Measurements from ENCODE around the gene MED26. TPM values are rescaled to one million over a fixed set of nuclear protein-coding genes. Genes with fewer than 3 reads are reported as not detected.
A peak's percentile ranks its signal among the peaks of the same experiment; 100 is the strongest.

Gene MED26
- total and polyA plus RNA-seq, 9 of the 15 experiments (the other 6 are each of a cell fraction or from before 2014, with no cell fraction given): 0.71 to 15.1 (median 6.2) TPM

GRCh38 chr19:16627193-16627927, 644 bp downstream of the MED26 start (continued):
- no peak for TF ChIP-seq FOXA3 (CRISPR knock-in tag; conservative IDR thresholded peaks at IDR 0.05 in 1 of 2, IDR thresholded peaks at IDR 0.05 in 1 of 2)
- peak; percentile 28; the same call in 1 of the 2 replicates for TF ChIP-seq E2F4 (CRISPR knock-in tag; IDR thresholded peaks at IDR 0.05; ENCODE audit: low read depth)
- TF ChIP-seq ZNF830 (CRISPR knock-in tag; IDR thresholded peaks at IDR 0.05): 0 out of 2 replicates have a peak, but pooled peaks have one; percentile 29
- TF ChIP-seq HMGXB4 (CRISPR knock-in tag; IDR thresholded peaks at IDR 0.05): peak; percentile 98
- TF ChIP-seq PATZ1 (CRISPR knock-in tag; IDR thresholded peaks at IDR 0.05; ENCODE audit: borderline replicate concordance): no peak
- peak; percentile 34; the same call in 1 of the 2 replicates for TF ChIP-seq ZNF263 (CRISPR knock-in tag; IDR thresholded peaks at IDR 0.05; ENCODE audit: borderline replicate concordance)
- TF ChIP-seq SIN3A (IDR thresholded peaks at IDR 0.05; ENCODE audit: borderline replicate concordance in 2 of 2, control insufficient read depth in 1 of 2, low read depth in 2 of 2, low read length in 2 of 2): peak; percentile 16 to 46; a peak in 2 of 4 replicates
- peak; percentile 69; the same call in 1 of the 2 replicates for TF ChIP-seq FOXP4 (CRISPR knock-in tag; IDR thresholded peaks at IDR 0.05; ENCODE audit: borderline replicate concordance)
- no peak for TF ChIP-seq ARID3B (CRISPR knock-in tag; IDR thresholded peaks at IDR 0.05; ENCODE audit: borderline replicate concordance)
- peak; percentile 25; the same call in 1 of the 2 replicates for TF ChIP-seq STAG1 (CRISPR knock-in tag; IDR thresholded peaks at IDR 0.05; ENCODE audit: borderline replicate concordance)
- TF ChIP-seq ARID1B (IDR thresholded peaks at IDR 0.05): no peak

Data from K562 (cell line).